GM19351 (cell line): ENCODE results near the gene SPIN1.

Experiments
- ATAC-seq: cut with Tn5 transposase; IDR thresholded peaks from one replicate; pipeline ENCODE4 v1.9.1; 2021; ENCODE audit warnings: mild to moderate bottlenecking, moderate library complexity; ENCODE audit not compliant: unreplicated experiment

The SPIN1 gene

DNA sequence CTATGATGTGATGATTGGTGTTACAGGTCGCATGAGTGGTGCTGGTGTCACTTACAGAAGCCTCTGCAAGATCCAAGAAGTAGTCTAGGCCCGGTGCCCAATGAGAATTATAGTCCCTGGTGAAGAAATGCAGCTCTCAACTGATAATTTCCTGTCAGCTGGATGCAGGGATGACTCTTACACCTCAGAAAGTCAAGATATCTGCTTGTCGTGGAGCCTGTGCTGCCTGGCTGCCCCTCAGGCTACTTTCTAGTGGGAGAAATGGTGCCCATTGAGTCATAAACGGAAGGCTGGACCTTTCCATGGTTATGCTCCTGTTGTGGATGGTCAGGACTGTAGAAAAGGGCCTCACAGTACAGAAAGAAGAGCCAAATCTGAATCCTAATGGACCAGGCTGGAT is 99.9 kb downstream of the SPIN1 start:
- ATAC-seq, result no peak

DNA sequence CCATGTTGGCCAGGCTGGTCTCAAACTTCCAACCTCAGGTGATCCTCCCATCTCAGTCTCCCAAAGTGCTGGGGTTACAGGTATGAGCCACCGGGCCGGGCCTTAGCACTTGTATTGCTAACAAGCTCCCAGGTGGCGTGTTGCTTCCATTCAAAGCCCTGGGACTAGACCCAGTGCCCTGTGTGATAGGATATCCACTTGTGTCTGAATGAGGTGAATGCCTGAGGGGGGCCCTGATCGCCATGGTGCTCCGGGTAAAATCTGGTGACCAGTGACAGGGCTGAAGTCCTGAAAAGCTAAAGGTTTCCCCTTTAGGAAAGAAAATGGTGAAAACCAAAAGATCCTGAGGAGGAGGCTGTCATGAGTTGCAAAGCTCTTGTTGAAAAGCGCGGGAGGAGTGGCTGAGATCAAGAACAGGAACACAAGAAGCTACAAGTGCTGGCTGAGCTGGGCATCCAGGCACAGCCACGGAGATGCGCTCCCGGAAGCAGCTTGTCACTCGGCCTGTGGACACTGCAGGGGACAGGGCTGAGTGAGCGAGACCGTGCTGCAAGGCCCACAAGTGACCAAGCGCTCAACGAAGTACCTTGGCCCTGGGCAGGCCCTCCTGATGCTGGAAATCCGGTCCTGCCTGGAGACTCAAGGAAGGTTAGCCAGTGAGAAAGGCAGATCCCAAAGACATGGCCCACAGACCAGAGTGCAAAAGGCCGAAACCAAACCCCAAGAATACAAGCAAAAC is 106.9 kb downstream of the SPIN1 start:
- no peak for ATAC-seq

DNA sequence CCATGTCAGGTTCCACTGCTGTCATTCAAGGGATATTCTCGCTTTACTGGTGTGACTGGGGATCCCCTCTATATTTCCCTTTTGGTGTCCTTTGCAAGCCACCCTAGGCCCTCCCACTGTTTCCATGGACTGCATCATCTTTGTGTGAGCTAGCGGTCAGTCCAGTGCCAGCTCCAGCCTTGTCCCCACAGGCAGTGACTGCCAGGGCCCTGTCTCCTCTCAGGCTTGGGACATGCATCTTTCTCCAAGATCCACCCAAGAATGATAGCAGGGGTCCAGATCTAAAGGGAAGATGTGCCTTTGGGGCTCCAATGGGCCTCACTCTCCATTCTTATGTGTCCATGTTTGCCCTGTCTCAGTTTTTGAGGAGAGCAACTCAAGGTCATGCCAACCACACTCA is 109.0 kb downstream of the SPIN1 start:
- no peak for ATAC-seq

GRCh38 chr9:88498880-88499279 is 110.6 kb downstream of the SPIN1 start:
- no peak for ATAC-seq

- no peak for ATAC-seq
These were observed 112.8 kb downstream of the SPIN1 start for GRCh38 chr9:88501086-88501485.

DNA sequence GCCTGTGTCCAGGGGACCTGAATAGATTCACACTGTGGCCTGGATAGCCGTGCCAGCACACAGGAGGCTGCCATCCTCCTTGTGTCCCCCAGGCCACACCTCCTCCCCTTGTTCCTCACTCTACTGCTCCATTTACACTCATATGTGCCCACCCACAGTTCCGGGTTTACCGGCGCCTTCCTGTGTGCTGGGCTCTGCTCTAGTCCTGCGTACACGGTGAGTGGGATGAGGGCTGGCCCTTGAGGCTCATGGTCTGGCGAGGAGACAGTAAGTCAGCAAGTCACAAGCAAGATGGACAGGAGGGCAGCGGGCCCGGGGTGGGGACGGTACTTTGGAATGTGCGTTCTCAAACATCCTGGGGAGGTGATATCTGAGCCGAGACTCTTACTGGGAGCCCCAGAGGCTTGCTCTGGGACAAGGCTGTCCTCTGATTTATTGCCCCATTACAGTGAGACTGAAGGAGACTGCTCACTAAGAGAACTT is 114.3 kb downstream of the SPIN1 start:
- no peak for ATAC-seq

DNA sequence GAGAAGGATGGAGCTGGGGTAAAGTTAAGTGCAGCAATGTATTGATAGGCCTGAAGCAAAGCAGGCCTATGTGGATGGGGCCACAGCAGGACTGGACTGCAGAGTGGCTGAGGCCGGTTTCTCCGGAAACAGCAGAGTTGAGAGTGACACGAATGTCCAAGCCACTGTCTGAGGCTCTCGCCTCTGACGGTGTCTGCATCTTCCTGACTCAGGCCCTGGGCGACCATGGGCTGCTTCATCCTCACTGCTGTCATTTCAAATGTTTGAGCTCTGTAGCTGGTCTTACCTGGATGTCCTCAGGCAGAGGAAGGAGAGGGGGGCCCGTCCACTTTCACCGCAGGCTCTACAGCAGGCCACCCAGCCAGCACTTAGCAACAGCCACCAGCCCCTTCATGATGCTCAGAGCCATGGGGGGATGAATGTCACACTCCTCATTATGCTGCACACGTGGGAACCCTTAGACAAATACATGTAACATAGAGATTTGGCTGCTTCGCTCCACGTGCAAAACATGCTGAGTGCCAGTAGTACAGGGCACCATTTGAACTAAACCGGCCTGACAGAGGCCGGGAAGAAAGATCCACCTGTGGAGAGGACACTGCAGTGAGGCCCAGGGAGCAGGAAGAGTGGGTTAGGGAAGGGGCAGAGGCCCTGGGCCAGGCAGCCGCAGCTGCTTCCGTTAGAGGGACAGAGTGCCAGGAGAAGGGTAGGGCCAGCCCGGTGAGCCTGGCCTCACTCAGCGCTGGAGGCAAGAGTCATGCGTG is 115.0 kb downstream of the SPIN1 start:
- ATAC-seq, result no peak

- no peak for ATAC-seq
These were observed 115.9 kb downstream of the SPIN1 start for GRCh38 chr9:88503845-88504764.

DNA sequence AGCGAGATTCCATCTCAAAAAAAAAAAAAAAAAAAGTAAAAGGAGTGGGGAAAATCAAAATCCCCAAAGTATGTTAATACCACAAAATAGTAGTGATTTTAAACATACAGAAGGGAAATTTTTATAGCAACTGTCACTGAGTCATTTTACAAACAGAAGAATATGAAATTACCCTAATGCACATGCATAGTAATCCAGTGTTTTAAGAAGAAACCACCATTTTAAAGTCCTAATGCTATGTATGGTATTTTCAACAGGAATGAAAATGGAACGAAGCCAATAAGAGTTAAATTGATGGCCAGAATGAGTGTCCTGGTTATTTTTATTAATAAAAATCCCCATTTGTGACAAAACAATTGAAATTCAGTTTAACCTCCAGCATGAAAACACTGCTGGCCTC is 120.1 kb downstream of the SPIN1 start:
- ATAC-seq, result no peak

DNA sequence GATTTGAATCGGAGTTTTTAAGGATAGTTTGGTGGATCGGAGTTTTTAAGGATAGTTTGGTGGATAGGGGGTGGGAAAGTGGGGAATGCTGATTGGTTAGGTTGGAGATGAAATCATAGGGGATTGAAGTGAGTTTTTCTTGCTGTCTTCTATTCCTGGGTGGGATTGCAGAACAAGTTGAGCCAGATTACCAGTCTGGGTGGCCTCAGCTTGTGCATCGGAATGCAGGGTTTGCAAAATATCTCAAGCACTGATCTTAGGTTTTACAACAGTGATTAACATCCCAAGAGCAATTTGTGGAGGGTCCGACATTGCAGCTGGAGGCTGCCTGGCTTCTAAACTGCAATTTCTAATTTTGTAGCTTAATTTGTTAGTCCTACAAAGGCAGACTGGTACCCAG is 123.7 kb downstream of the SPIN1 start:
- ATAC-seq, result no peak

GRCh38 chr9:88514247-88514646 is 126.0 kb downstream of the SPIN1 start:
- no peak for ATAC-seq

DNA sequence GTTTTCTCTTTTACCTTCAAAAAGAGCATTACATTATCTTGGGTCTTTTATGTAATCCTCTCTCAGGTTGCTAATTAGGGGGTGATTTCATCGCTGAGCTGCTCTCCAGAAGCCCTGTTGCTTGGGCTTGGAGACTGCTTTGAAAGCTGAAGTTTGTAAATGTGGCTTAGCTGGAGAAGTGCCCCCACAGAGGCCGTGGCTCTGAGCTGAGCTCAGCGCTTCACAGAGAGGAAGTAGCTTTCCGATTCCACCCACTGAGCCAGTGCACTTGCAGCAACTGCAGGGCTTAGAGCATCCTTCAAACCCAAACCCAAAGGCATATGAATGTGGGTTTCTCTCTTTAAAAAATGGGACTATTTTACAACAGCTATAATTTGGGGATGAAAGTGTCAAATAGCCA is 133.1 kb downstream of the SPIN1 start:
- no peak for ATAC-seq

- no peak for ATAC-seq
These were observed 134.1 kb downstream of the SPIN1 start for GRCh38 chr9:88522360-88522759.

DNA sequence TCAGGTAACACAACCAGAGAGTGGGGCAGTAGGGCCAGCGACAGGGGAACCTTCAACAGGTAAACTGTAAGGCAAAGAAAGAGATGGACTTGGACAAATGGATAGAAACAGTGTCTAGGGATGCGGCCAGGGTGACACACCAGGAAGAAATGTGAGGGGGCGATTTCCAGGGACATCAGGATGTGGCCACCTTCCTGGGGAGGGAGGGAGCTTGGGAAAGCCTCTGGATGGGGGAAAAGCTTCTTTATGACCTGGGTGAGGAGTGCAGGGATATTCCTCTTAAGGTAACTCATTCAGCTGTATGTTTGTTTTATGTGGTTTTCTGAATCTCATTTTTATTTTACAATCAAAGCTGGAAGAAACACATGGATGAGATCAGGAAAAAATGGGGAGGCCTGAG is 134.8 kb downstream of the SPIN1 start:
- no peak for ATAC-seq

- ATAC-seq, result no peak
These were observed 136.7 kb downstream of the SPIN1 start for GRCh38 chr9:88524911-88525310.

DNA sequence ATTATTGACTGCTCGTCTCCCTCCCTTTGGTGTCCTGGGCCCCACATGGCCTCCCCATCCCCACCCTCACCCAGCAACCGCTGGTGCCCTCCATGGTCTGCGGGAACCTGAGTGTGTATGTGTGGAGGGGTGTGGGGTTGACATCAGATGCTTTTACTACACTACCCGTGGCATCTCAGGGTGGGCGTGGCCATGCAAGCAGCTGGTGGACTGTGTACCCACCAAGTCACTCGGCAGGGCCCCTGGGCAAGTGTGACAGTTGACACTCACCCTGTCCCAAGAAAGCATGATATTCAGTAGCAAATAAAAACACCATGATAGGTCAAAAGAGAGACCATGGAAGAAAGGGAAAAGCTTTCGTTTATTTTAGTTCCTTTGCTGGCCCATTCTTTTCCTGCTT is 139.4 kb downstream of the SPIN1 start:
- ATAC-seq, result no peak
